K562 (cell line): ENCODE data around the gene AMIGO3. TPM values are rescaled to one million over a fixed set of nuclear protein-coding genes. Genes with fewer than 3 reads are reported as not detected.

Experiments
- ATAC-seq: fragments of 200-7000 bp; cut with Tn5 transposase; 3 replicates; pipeline ENCODE4 v1.9.1; 2020; ENCODE audit warnings: moderate library complexity
- BruUV-seq: library from RNA; stranded (reverse); fragments of 400-500 nt; replicated peaks from 2 replicates; lab custom pipeline; 2021; lab: Mats Ljungman, UMichigan
- CTCF ChIA-PET: fragments of 300-600 bp; formaldehyde crosslinking; extraction: SDS; loops from one replicate; lab custom pipeline; 2021; ENCODE audit warnings: low intra/inter-chr PET ratio; lab: Yijun Ruan, JAX
- POLR2A ChIA-PET: fragments of 300-600, 350-650 bp; sonication (Branson Sonifier 250); formaldehyde crosslinking; extraction: SDS; loops from one replicate; lab custom pipeline; 2021; ENCODE audit warnings: antibody characterized with exemption, inconsistent platforms; lab: Yijun Ruan, JAX
- DNase-seq, 4 experiments: peaks; one replicate each; pipeline versions ENCODE4 v3.0.0 to v3.0.0-alpha.2; 2011 to 2018; ENCODE audit warnings: low spot score in 3 of 4, mixed read lengths in 3 of 4; ENCODE audit errors: extremely low read depth in 1 of 4
- FAIRE-seq: peaks from 2 replicates; lab custom pipeline; 2011; peaks lifted over from hg19 to GRCh38; lab: Jason Lieb, UNC
- H2AFZ ChIP-seq: 2 replicates; pipeline ENCODE4 v1.6.0; 2011; ENCODE audit warnings: low read depth, low read length, control low read depth, inconsistent platforms
- H3K27ac ChIP-seq: fragments of 200-600 bp; 3 replicates; pipeline ENCODE4 v1.8.0; 2011; ENCODE audit warnings: low read depth, mild to moderate bottlenecking, control low read depth, inconsistent platforms, low read length, moderate library complexity, mixed read lengths; ENCODE audit errors: extremely low read depth
- H3K27me3 ChIP-seq, 2 experiments: fragments of 300-600 bp in 1 of 2; 2 replicates in 1 of 2; 3 replicates in 1 of 2; pipeline versions ENCODE4 v1.6.0 to v1.8.0; 2011; ENCODE audit warnings: inconsistent platforms in 2 of 2, low read length in 2 of 2, mild to moderate bottlenecking in 1 of 2, mixed read lengths in 1 of 2, moderate library complexity in 1 of 2; ENCODE audit not compliant: control insufficient read depth in 2 of 2, insufficient read depth in 2 of 2
- H3K36me3 ChIP-seq: fragments of 300-600 bp; 3 replicates; pipeline ENCODE4 v1.8.0; 2011; ENCODE audit warnings: mild to moderate bottlenecking, low read length, inconsistent platforms; ENCODE audit not compliant: control insufficient read depth, insufficient read depth
- H3K4me1 ChIP-seq, 2 experiments: fragments of 200-600 bp in 1 of 2; replicated peaks in 1 of 2; 2 replicates in 1 of 2; 3 replicates in 1 of 2; pipeline versions ENCODE4 v1.5.1 to v1.8.0; 2011; ENCODE audit warnings: inconsistent platforms in 2 of 2, low read length in 2 of 2, mild to moderate bottlenecking in 1 of 2, mixed read lengths in 1 of 2, moderate library complexity in 1 of 2; ENCODE audit not compliant: control insufficient read depth in 2 of 2, insufficient read depth in 2 of 2
- H3K4me2 ChIP-seq: 2 replicates; pipeline ENCODE4 v1.6.1; 2011; ENCODE audit warnings: low read length, control low read depth, inconsistent platforms, mixed read lengths; ENCODE audit not compliant: insufficient read depth
- H3K4me3 ChIP-seq: fragments of 200-600 bp; sonication (generic), shearing (Covaris generic); 2 replicates; pipeline ENCODE4 v1.5.1; 2016; ENCODE audit warnings: control low read depth, inconsistent platforms
- H3K79me2 ChIP-seq: fragments of 200-600 bp; 3 replicates; pipeline ENCODE4 v1.8.0; 2011; ENCODE audit warnings: low read length, inconsistent platforms; ENCODE audit not compliant: control insufficient read depth, insufficient read depth
- H3K9ac ChIP-seq, 2 experiments: 2 replicates each; pipeline versions ENCODE4 v1.6.0 to v1.6.1; 2011; ENCODE audit warnings: low read depth in 2 of 2, low read length in 2 of 2, control low read depth in 1 of 2, inconsistent platforms in 1 of 2, mild to moderate bottlenecking in 1 of 2, mixed read lengths in 1 of 2; ENCODE audit not compliant: insufficient read depth in 1 of 2
- H3K9me1 ChIP-seq: one replicate; pipeline ENCODE4 v1.6.0; 2011; ENCODE audit warnings: inconsistent platforms, mild to moderate bottlenecking, low read length, moderate library complexity; ENCODE audit not compliant: control insufficient read depth, insufficient read depth
- H3K9me3 ChIP-seq: replicated peaks from 2 replicates; pipeline ENCODE4 v1.5.1; 2011; ENCODE audit warnings: low read depth, low read length, inconsistent platforms; ENCODE audit not compliant: control insufficient read depth, insufficient read depth
- H4K20me1 ChIP-seq: replicated peaks from 2 replicates; pipeline ENCODE4 v1.6.1; 2011; ENCODE audit warnings: low read length, inconsistent platforms, mixed read lengths; ENCODE audit not compliant: control insufficient read depth, insufficient read depth
- JUN ChIP-seq, 2 experiments: sonication (generic) in 1 of 2; formaldehyde crosslinking in 1 of 2; IDR thresholded peaks; 2 replicates each; pipeline versions ENCODE4 v1.6.1 to v1.8.0; 2012 to 2022; ENCODE audit warnings: borderline replicate concordance in 2 of 2, mild to moderate bottlenecking in 2 of 2, improper control_type of control experiment in 1 of 2, low read depth in 1 of 2, low read length in 1 of 2, missing genetic modification reagents in 1 of 2
- TCF7 ChIP-seq: sonication (generic); IDR thresholded peaks from 2 replicates; pipeline ENCODE4 v1.6.1; 2016; ENCODE audit warnings: antibody characterized with exemption, borderline replicate concordance
- ZNF79 ChIP-seq: fragments of 250-450 bp; sonication (Bioruptor Pico); IDR thresholded peaks from 2 replicates; pipeline ENCODE4 v1.4.0; 2020; ENCODE audit warnings: low read depth, mild to moderate bottlenecking, moderate library complexity
- WGBS: fragments of 100-300 bp; shearing (Covaris generic); methylation state at CpG from one replicate; pipeline ENCODE4 v1.1.6; 2016; ENCODE audit warnings: low coverage, mixed read lengths; ENCODE audit not compliant: insufficient coverage; ENCODE audit errors: missing lambda C conversion rate; 5-methylcytosine and 5-hydroxymethylcytosine counted together
- in situ Hi-C: fragments of 300-500 bp; cut with MboI; formaldehyde crosslinking; loops from 4 replicates; pipeline ENCODE4 v1.15.0; 2018; ENCODE audit warnings: inconsistent platforms, mixed read lengths
- intact Hi-C: fragments of 100-400 bp; cut with micrococcal nuclease; formaldehyde crosslinking; loops from 2 replicates; pipeline ENCODE4 v1.14.2; 2022
- polyA plus RNA-seq, 8 experiments: library from polyadenylated mRNA; depleted of rRNA in 4 of 8; stranded (reverse) in 5 of 8; unstranded in 3 of 8; fragments of >200 nt; fragmentation: Nextera tagmentation in 2 of 8; fragmentation: Illumina TruSeq in 1 of 8; extraction: Ambion mirVana in 2 of 8; extraction: Trizol in 1 of 8; gene quantifications; 2 replicates each; pipeline versions ENCODE4 v1.2.1 to v1.2.3, GENCODE V29; 2011 to 2014; ENCODE audit warnings: inconsistent platforms in 1 of 8, missing spikeins in 1 of 8
- total RNA-seq, 7 experiments: library from RNA; depleted of rRNA in 6 of 7; stranded (reverse); fragments of >200 nt in 6 of 7; fragmentation: Illumina TruSeq in 2 of 7; extraction: Trizol in 2 of 7; gene quantifications; 2 replicates each; pipeline versions ENCODE4 v1.2.1 to v1.2.3, GENCODE V29; 2011 to 2021; ENCODE audit warnings: low replicate concordance in 1 of 7
- TF ChIP-seq, protein P1 (sequence below): fragments of 250-450 bp; sonication (Bioruptor Pico); IDR thresholded peaks from 2 replicates; pipeline ENCODE4 v1.4.0; 2020

The AMIGO3 gene
- total and polyA plus RNA-seq, 9 of the 15 experiments (the other 6 are each of a cell fraction or from before 2014, with no cell fraction given): 0.13 to 2.8 (median 0.44) TPM; not detected in 4

DNA sequence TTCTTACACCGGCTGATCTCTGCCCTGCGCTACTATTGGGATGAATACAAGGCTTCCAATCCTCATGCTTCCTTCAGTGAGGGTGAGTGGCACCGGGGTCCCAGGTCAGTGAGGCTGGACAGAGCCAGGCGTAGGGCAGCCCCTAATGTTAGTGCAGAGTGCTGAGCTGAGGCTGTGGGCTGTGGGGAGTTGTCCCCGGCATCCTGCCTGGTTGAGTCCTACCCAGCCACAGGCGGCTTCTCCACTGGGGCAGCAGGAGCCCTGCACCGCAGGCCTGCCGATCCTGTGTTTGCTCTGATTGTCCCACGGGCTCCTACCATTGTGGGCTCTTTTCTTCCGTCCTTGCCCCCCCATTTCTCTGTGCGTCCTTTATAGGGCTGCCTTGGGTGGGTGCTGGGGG lies 16.8 kb downstream of the AMIGO3 start:
- no peak for FAIRE-seq
- ChIA-PET POLR2A (interaction anchor here (1.3 to 1.6 kb wide), 2 partner anchors 10 to 136 kb away, joined by 5 read pairs; no protein-coding TSS in a partner anchor), CTCF (interaction anchor here (0.6 to 1.6 kb wide), 2 partner anchors 137 to 519 kb away, joined by 3 to 16 read pairs; no protein-coding TSS in a partner anchor)
- Histone ChIP-seq H3K36me3 (peaks cover 87% of the 10 kb centered on the region; the same call in 2 of the 3 replicates), H3K4me2 (no peak overlapping the region), H3K4me1 (peaks cover 0 to 10% of the 10 kb centered on the region in 2 experiments; a peak in 2 of 5 replicates), H3K27me3 (no peaks in the 10 kb centered on the region), H3K79me2 (no peaks in the 10 kb centered on the region), H3K27ac (no peak overlapping the region), H3K9me3 (no peaks in the 10 kb centered on the region), H3K4me3 (no peak overlapping the region), H3K9me1 (no peaks in the 10 kb centered on the region), H2AFZ (no peak overlapping the region), H3K9ac (no peak overlapping the region), H4K20me1 (no peaks in the 10 kb centered on the region)
- WGBS: 88% methylated on average over 7 of the region's 11 CpGs
- no peak for TF ChIP-seq ZNF79 (CRISPR knock-in tag)
- TF ChIP-seq TCF7: no peak
- TF ChIP-seq, protein P1, sequence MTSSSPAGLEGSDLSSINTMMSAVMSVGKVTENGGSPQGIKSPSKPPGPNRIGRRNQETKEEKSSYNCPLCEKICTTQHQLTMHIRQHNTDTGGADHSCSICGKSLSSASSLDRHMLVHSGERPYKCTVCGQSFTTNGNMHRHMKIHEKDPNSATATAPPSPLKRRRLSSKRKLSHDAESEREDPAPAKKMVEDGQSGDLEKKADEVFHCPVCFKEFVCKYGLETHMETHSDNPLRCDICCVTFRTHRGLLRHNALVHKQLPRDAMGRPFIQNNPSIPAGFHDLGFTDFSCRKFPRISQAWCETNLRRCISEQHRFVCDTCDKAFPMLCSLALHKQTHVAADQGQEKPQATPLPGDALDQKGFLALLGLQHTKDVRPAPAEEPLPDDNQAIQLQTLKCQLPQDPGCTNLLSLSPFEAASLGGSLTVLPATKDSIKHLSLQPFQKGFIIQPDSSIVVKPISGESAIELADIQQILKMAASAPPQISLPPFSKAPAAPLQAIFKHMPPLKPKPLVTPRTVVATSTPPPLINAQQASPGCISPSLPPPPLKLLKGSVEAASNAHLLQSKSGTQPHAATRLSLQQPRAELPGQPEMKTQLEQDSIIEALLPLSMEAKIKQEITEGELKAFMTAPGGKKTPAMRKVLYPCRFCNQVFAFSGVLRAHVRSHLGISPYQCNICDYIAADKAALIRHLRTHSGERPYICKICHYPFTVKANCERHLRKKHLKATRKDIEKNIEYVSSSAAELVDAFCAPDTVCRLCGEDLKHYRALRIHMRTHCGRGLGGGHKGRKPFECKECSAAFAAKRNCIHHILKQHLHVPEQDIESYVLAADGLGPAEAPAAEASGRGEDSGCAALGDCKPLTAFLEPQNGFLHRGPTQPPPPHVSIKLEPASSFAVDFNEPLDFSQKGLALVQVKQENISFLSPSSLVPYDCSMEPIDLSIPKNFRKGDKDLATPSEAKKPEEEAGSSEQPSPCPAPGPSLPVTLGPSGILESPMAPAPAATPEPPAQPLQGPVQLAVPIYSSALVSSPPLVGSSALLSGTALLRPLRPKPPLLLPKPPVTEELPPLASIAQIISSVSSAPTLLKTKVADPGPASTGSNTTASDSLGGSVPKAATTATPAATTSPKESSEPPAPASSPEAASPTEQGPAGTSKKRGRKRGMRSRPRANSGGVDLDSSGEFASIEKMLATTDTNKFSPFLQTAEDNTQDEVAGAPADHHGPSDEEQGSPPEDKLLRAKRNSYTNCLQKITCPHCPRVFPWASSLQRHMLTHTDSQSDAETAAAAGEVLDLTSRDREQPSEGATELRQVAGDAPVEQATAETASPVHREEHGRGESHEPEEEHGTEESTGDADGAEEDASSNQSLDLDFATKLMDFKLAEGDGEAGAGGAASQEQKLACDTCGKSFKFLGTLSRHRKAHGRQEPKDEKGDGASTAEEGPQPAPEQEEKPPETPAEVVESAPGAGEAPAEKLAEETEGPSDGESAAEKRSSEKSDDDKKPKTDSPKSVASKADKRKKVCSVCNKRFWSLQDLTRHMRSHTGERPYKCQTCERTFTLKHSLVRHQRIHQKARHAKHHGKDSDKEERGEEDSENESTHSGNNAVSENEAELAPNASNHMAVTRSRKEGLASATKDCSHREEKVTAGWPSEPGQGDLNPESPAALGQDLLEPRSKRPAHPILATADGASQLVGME (CRISPR knock-in tag): no peak
- no peak for TF ChIP-seq JUN (IDR thresholded peaks at IDR 0.05; ENCODE audit: borderline replicate concordance, low read depth, low read length)
- no peak for TF ChIP-seq JUN (CRISPR knock-in tag; IDR thresholded peaks at IDR 0.05; ENCODE audit: borderline replicate concordance)
- intact Hi-C loops (loop anchor here (1.0 to 5.0 kb wide), 2 partner anchors 137 to 205 kb away; no protein-coding TSS in a partner anchor), in situ Hi-C loops (loop anchor here (5.0 kb wide), 1 partner anchor 140 kb away; no protein-coding TSS in a partner anchor)
- BruUV-seq: no TSS peak
- ATAC-seq: no peak
- DNase-seq: no peak
